K562 (cell line): ENCODE results near the gene CLIP1. TPM values are rescaled to one million over a fixed set of nuclear protein-coding genes. Genes with fewer than 3 reads are reported as not detected.

Experiments used
- ADNP ChIP-seq: fragments of 200-800 bp; sonication (Bioruptor generic); IDR thresholded peaks from 2 replicates; pipeline ENCODE4 v1.6.1; 2016; ENCODE audit warnings: missing genetic modification characterization, missing compliant biosample characterization
- ARID1B ChIP-seq: fragments of 450-650 bp; IDR thresholded peaks from 2 replicates; pipeline ENCODE4 v1.6.1; 2016; ENCODE audit warnings: antibody characterized with exemption, mild to moderate bottlenecking, inconsistent platforms
- CHCHD3 ChIP-seq: fragments of 250-450 bp; sonication (Bioruptor Pico); IDR thresholded peaks from 2 replicates; pipeline ENCODE4 v2.1.2; 2022; ENCODE audit warnings: mild to moderate bottlenecking
- ELF4 ChIP-seq: fragments of 450-650 bp; formaldehyde crosslinking; IDR thresholded peaks from 2 replicates; pipeline ENCODE4 v1.4.0; 2022; ENCODE audit warnings: missing genetic modification characterization
- HDAC2 ChIP-seq: fragments of 450-650 bp; IDR thresholded peaks from 2 replicates; pipeline ENCODE4 v1.6.1; 2016; ENCODE audit warnings: mild to moderate bottlenecking
- POLR2H ChIP-seq: IDR thresholded peaks from 2 replicates; pipeline ENCODE4 v1.6.1; 2016; ENCODE audit warnings: missing genetic modification characterization, low read depth, mild to moderate bottlenecking, control low read depth, missing compliant biosample characterization, moderate library complexity
- PTTG1 ChIP-seq: fragments of 450-650 bp; IDR thresholded peaks from 2 replicates; pipeline ENCODE4 v1.6.1; 2016; ENCODE audit warnings: low read depth, mild to moderate bottlenecking, missing genetic modification characterization, missing compliant biosample characterization
- SP2 ChIP-seq: IDR thresholded peaks from 2 replicates; pipeline ENCODE4 v1.6.1; 2011; ENCODE audit warnings: mild to moderate bottlenecking, low read depth, low read length, moderate library complexity; ENCODE audit not compliant: poor library complexity, severe bottlenecking; ENCODE audit errors: extremely low read depth
- ZNF232 ChIP-seq: sonication (generic); formaldehyde crosslinking; IDR thresholded peaks from 2 replicates; pipeline ENCODE4 v1.8.0; 2022; ENCODE audit warnings: mild to moderate bottlenecking, missing genetic modification reagents
- ZNF354B ChIP-seq: fragments of 250-450 bp; sonication (Bioruptor Pico); IDR thresholded peaks from 2 replicates; pipeline ENCODE4 v1.4.0; 2020
- polyA plus RNA-seq, 8 experiments: library from polyadenylated mRNA; depleted of rRNA in 4 of 8; stranded (reverse) in 5 of 8; unstranded in 3 of 8; fragments of >200 nt; fragmentation: Nextera tagmentation in 2 of 8; fragmentation: Illumina TruSeq in 1 of 8; extraction: Ambion mirVana in 2 of 8; extraction: Trizol in 1 of 8; gene quantifications; 2 replicates each; pipeline versions ENCODE4 v1.2.1 to v1.2.3, GENCODE V29; 2011 to 2014; ENCODE audit warnings: inconsistent platforms in 1 of 8, missing spikeins in 1 of 8
- total RNA-seq, 7 experiments: library from RNA; depleted of rRNA in 6 of 7; stranded (reverse); fragments of >200 nt in 6 of 7; fragmentation: Illumina TruSeq in 2 of 7; extraction: Trizol in 2 of 7; gene quantifications; 2 replicates each; pipeline versions ENCODE4 v1.2.1 to v1.2.3, GENCODE V29; 2011 to 2021; ENCODE audit warnings: low replicate concordance in 1 of 7
- TF ChIP-seq, protein P1 (sequence below): fragments of 150-350 bp; IDR thresholded peaks from 2 replicates; pipeline ENCODE4 v1.6.1; 2014; ENCODE audit warnings: low read depth, mild to moderate bottlenecking, low read length, borderline replicate concordance
- TF ChIP-seq, protein P2 (sequence below): fragments of 450-650 bp; IDR thresholded peaks from 2 replicates; pipeline ENCODE4 v1.6.1; 2017; ENCODE audit warnings: antibody characterized with exemption
- TF ChIP-seq, protein P3 (sequence below), 3 experiments: fragments of 200-800 bp in 1 of 3; fragments of 250-450 bp in 1 of 3; fragments of 450-650 bp in 1 of 3; sonication (Bioruptor Pico) in 1 of 3; sonication (Bioruptor generic) in 1 of 3; formaldehyde crosslinking in 1 of 3; IDR thresholded peaks; 2 replicates each; pipeline versions ENCODE4 v1.6.1 to v1.8.0; 2016 to 2022; ENCODE audit warnings: mild to moderate bottlenecking in 2 of 3, missing genetic modification characterization in 2 of 3, missing compliant biosample characterization in 1 of 3, moderate library complexity in 1 of 3
- TF ChIP-seq, protein P4 (sequence below): fragments of 450-650 bp; IDR thresholded peaks from 2 replicates; pipeline ENCODE4 v1.7.1; 2018; ENCODE audit warnings: mild to moderate bottlenecking, low read depth; ENCODE audit not compliant: partially characterized antibody

CLIP1 gene
- total and polyA plus RNA-seq, 9 of the 15 experiments (the other 6 are each of a cell fraction or from before 2014, with no cell fraction given) = 5.8 to 33.9 (median 27.6) TPM

DNA sequence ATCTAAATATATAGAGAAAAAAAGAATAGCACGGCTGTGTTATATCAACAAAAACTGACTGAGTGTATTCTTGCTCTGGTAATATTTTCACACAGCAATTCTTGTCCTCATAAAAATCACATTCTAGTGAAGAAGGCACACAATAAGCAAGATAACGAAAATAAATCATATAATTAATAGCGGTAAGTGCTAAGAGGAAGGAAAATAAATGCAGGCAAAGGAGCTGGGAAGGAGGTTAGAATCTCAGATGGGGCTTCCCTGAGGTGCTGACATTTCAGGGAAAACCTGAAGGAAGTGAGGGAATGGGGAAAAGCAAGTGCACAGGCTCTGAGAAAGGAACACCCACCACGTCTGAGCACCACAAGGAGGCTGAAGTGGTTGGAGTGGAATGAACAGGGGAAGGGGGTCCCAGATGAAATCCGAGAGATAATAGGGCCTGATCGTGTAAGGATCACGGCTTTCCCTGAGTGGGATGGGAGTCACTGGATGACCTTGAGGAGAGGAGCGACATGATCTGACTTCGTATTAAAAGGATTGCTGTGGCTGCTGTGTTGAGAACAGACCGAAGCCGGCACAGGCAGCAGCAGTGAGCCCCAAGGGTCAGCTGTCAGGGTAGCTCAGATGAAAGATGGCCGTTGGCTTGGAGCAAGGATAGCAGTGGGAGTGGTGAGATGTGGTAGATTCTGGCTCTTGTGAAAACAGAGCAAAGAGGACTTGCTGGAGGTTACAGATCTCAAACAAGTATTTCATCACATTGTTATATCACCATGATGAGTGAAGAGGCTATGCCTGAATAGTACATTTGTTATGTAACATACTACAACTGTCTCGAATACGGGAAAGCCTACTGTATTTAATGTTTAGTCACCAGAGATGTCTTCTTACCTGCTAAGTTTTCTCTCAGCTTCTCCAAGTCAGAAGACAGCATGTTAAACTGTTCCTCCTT, 89.1 kb downstream of the CLIP1 start (continued):
- TF ChIP-seq, protein P1, sequence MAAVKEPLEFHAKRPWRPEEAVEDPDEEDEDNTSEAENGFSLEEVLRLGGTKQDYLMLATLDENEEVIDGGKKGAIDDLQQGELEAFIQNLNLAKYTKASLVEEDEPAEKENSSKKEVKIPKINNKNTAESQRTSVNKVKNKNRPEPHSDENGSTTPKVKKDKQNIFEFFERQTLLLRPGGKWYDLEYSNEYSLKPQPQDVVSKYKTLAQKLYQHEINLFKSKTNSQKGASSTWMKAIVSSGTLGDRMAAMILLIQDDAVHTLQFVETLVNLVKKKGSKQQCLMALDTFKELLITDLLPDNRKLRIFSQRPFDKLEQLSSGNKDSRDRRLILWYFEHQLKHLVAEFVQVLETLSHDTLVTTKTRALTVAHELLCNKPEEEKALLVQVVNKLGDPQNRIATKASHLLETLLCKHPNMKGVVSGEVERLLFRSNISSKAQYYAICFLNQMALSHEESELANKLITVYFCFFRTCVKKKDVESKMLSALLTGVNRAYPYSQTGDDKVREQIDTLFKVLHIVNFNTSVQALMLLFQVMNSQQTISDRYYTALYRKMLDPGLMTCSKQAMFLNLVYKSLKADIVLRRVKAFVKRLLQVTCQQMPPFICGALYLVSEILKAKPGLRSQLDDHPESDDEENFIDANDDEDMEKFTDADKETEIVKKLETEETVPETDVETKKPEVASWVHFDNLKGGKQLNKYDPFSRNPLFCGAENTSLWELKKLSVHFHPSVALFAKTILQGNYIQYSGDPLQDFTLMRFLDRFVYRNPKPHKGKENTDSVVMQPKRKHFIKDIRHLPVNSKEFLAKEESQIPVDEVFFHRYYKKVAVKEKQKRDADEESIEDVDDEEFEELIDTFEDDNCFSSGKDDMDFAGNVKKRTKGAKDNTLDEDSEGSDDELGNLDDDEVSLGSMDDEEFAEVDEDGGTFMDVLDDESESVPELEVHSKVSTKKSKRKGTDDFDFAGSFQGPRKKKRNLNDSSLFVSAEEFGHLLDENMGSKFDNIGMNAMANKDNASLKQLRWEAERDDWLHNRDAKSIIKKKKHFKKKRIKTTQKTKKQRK = no peak
- TF ChIP-seq ZNF232 (CRISPR knock-in tag) (no peak), ARID1B (peak; percentile 79), SP2 (no peak), CHCHD3 (CRISPR knock-in tag) (no peak), PTTG1 (no peak), HDAC2 (0 out of 2 replicates have a peak, but pooled peaks have one; percentile 46), ELF4 (CRISPR knock-in tag) (peak; percentile 37; the same call in 1 of the 2 replicates), ZNF354B (peak; percentile 5; the same call in 1 of the 2 replicates), POLR2H (tag) (peak; percentile 44; the same call in 1 of the 2 replicates), ADNP (no peak)
- TF ChIP-seq, protein P2, sequence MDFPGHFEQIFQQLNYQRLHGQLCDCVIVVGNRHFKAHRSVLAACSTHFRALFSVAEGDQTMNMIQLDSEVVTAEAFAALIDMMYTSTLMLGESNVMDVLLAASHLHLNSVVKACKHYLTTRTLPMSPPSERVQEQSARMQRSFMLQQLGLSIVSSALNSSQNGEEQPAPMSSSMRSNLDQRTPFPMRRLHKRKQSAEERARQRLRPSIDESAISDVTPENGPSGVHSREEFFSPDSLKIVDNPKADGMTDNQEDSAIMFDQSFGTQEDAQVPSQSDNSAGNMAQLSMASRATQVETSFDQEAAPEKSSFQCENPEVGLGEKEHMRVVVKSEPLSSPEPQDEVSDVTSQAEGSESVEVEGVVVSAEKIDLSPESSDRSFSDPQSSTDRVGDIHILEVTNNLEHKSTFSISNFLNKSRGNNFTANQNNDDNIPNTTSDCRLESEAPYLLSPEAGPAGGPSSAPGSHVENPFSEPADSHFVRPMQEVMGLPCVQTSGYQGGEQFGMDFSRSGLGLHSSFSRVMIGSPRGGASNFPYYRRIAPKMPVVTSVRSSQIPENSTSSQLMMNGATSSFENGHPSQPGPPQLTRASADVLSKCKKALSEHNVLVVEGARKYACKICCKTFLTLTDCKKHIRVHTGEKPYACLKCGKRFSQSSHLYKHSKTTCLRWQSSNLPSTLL = no peak
- TF ChIP-seq, protein P3, sequence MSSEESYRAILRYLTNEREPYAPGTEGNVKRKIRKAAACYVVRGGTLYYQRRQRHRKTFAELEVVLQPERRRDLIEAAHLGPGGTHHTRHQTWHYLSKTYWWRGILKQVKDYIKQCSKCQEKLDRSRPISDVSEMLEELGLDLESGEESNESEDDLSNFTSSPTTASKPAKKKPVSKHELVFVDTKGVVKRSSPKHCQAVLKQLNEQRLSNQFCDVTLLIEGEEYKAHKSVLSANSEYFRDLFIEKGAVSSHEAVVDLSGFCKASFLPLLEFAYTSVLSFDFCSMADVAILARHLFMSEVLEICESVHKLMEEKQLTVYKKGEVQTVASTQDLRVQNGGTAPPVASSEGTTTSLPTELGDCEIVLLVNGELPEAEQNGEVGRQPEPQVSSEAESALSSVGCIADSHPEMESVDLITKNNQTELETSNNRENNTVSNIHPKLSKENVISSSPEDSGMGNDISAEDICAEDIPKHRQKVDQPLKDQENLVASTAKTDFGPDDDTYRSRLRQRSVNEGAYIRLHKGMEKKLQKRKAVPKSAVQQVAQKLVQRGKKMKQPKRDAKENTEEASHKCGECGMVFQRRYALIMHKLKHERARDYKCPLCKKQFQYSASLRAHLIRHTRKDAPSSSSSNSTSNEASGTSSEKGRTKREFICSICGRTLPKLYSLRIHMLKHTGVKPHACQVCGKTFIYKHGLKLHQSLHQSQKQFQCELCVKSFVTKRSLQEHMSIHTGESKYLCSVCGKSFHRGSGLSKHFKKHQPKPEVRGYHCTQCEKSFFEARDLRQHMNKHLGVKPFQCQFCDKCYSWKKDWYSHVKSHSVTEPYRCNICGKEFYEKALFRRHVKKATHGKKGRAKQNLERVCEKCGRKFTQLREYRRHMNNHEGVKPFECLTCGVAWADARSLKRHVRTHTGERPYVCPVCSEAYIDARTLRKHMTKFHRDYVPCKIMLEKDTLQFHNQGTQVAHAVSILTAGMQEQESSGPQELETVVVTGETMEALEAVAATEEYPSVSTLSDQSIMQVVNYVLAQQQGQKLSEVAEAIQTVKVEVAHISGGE (CRISPR knock-in tag; IDR thresholded peaks at IDR 0.05) = peak in 1 of 3 experiments; percentile 43; a peak in 1 of 6 replicates
- TF ChIP-seq, protein P4, sequence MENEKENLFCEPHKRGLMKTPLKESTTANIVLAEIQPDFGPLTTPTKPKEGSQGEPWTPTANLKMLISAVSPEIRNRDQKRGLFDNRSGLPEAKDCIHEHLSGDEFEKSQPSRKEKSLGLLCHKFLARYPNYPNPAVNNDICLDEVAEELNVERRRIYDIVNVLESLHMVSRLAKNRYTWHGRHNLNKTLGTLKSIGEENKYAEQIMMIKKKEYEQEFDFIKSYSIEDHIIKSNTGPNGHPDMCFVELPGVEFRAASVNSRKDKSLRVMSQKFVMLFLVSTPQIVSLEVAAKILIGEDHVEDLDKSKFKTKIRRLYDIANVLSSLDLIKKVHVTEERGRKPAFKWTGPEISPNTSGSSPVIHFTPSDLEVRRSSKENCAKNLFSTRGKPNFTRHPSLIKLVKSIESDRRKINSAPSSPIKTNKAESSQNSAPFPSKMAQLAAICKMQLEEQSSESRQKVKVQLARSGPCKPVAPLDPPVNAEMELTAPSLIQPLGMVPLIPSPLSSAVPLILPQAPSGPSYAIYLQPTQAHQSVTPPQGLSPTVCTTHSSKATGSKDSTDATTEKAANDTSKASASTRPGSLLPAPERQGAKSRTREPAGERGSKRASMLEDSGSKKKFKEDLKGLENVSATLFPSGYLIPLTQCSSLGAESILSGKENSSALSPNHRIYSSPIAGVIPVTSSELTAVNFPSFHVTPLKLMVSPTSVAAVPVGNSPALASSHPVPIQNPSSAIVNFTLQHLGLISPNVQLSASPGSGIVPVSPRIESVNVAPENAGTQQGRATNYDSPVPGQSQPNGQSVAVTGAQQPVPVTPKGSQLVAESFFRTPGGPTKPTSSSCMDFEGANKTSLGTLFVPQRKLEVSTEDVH = no peak
